Esophagus (tissue), 2 donors: ENCODE measurements around the gene SIX6. TPM values are rescaled to one million over a fixed set of nuclear protein-coding genes. Genes with fewer than 3 reads are reported as not detected.
A peak's percentile ranks its signal among the peaks of the same experiment; 100 is the strongest.

ENCODE experiments used
- H3K27ac ChIP-seq, 2 donors: one replicate each; pipeline ENCODE4 v1.5.1; 2013; ENCODE audit warnings: low read depth in 2 of 2, mild to moderate bottlenecking in 2 of 2, inconsistent platforms in 1 of 2, low read length in 1 of 2, moderate library complexity in 1 of 2
- H3K27me3 ChIP-seq, 2 donors: one replicate each; pipeline ENCODE4 v1.6.1; 2013; ENCODE audit warnings: low read length in 2 of 2, control low read depth in 1 of 2, mild to moderate bottlenecking in 1 of 2; ENCODE audit not compliant: insufficient read depth in 2 of 2, control insufficient read depth in 1 of 2
- H3K36me3 ChIP-seq, 2 donors: one replicate each; pipeline ENCODE4 v1.6.1; 2013; ENCODE audit warnings: low read length in 1 of 2; ENCODE audit not compliant: control insufficient read depth in 2 of 2, insufficient read depth in 2 of 2
- H3K4me1 ChIP-seq, 2 donors: one replicate each; pipeline ENCODE4 v1.6.1; 2013; ENCODE audit warnings: low read length in 1 of 2; ENCODE audit not compliant: control insufficient read depth in 2 of 2, insufficient read depth in 2 of 2
- H3K4me3 ChIP-seq, 2 donors: one replicate each; pipeline ENCODE4 v1.5.1; 2013; ENCODE audit warnings: low read length in 2 of 2, mild to moderate bottlenecking in 2 of 2, low read depth in 1 of 2, moderate library complexity in 1 of 2
- H3K9me3 ChIP-seq, 2 donors: one replicate each; pipeline ENCODE4 v1.6.1; 2013; ENCODE audit warnings: mild to moderate bottlenecking in 2 of 2, low read depth in 1 of 2, low read length in 1 of 2, moderate library complexity in 1 of 2; ENCODE audit not compliant: control insufficient read depth in 2 of 2, insufficient read depth in 1 of 2
- whole genome bisulfite sequencing, 2 donors: extraction: QIAGEN DNeasy Blood & Tissue Kit; methylation state at CpG; one replicate each; pipeline ENCODE4 v1.1.7; 2013; 5-methylcytosine and 5-hydroxymethylcytosine counted together
- polyA plus RNA-seq, 2 donors: library from polyadenylated mRNA; stranded (reverse); fragments of 200-250 nt; gene quantifications; one replicate each; pipeline ENCODE4 v1.2.3, GENCODE V29; 2013
- donor health status: healthy with polysubstance abuse.
- donor health status: Bipolar disorder and iron deficiency.

The SIX6 gene
- polyA plus RNA-seq, 2 donors, result not detected

GRCh38 chr14:60510951-60511599, 2.1 kb downstream of the SIX6 start:
- Histone ChIP-seq H3K4me3 (peak overlapping the region in 1 of 2 donors; percentile 17), H3K9me3 (peaks cover 0 to 12% of the 10 kb centered on the region in 2 donors)
- WGBS, 2 donors, result 7 to 10% methylated on average over 49 of the region's 49 CpGs

GRCh38 chr14:60512126-60512525, 3.2 kb downstream of the SIX6 start:
- Histone ChIP-seq H3K27me3 (peaks cover 19 to 58% of the 10 kb centered on the region in 2 donors), H3K4me1 (peaks cover under 1 to 11% of the 10 kb centered on the region in 2 donors), H3K4me3 (no peak overlapping the region), H3K9me3 (peaks cover 0 to 12% of the 10 kb centered on the region in 2 donors), H3K27ac (no peak overlapping the region), H3K36me3 (no peaks in the 10 kb centered on the region)
- WGBS, 2 donors, result 18 to 21% methylated on average over 2 of the region's 2 CpGs

More at GRCh38 chr14:60510951-60511599, 2.1 kb downstream of the SIX6 start:
- Histone ChIP-seq H3K27ac (no peak overlapping the region), H3K27me3 (peaks cover 23 to 68% of the 10 kb centered on the region in 2 donors), H3K4me1 (peaks cover 3 to 14% of the 10 kb centered on the region in 2 donors), H3K36me3 (no peaks in the 10 kb centered on the region)

- Histone ChIP-seq H3K4me3 (no peak overlapping the region), H3K4me1 (peaks cover 0 to 11% of the 10 kb centered on the region in 2 donors), H3K36me3 (no peaks in the 10 kb centered on the region), H3K9me3 (peaks cover 0 to 12% of the 10 kb centered on the region in 2 donors), H3K27ac (no peak overlapping the region), H3K27me3 (peaks cover 15 to 57% of the 10 kb centered on the region in 2 donors)
- WGBS, 2 donors, result 9% methylated on average over 7 of the region's 7 CpGs
These were observed 4.1 kb downstream of the SIX6 start for GRCh38 chr14:60512973-60513571.

GRCh38 chr14:60514378-60514740, 5.4 kb downstream of the SIX6 start:
- H3K36me3 ChIP-seq, result no peaks in the 10 kb centered on the region
- peaks cover 8 to 50% of the 10 kb centered on the region in 2 donors for H3K27me3 ChIP-seq
- peaks cover 0 to 10% of the 10 kb centered on the region in 2 donors for H3K9me3 ChIP-seq
- peak overlapping the region; percentile 6 to 40 for H3K4me3 ChIP-seq
- WGBS, 2 donors, result 6 to 7% methylated on average over 10 of the region's 10 CpGs
- no peak overlapping the region for H3K27ac ChIP-seq
- H3K4me1 ChIP-seq, result peaks cover 0 to 6% of the 10 kb centered on the region in 2 donors

- H3K9me3 ChIP-seq, result peaks cover 0 to 10% of the 10 kb centered on the region in 2 donors
- H3K36me3 ChIP-seq, result no peaks in the 10 kb centered on the region
- H3K4me1 ChIP-seq, result peaks cover 0 to 2% of the 10 kb centered on the region in 2 donors
- H3K27me3 ChIP-seq, result peaks cover 4 to 45% of the 10 kb centered on the region in 2 donors
- 3 to 6% methylated on average over 68 to 79 of the region's 79 CpGs for WGBS, 2 donors
- H3K27ac ChIP-seq, result no peak overlapping the region
- H3K4me3 ChIP-seq, result peak overlapping the region; percentile 6 to 40
These were observed 6.0 kb downstream of the SIX6 start for GRCh38 chr14:60514741-60515491.

GRCh38 chr14:60515511-60516289, 6.8 kb downstream of the SIX6 start:
- Histone ChIP-seq H3K9me3 (peaks cover 0 to 8% of the 10 kb centered on the region in 2 donors), H3K27me3 (peaks cover 4 to 37% of the 10 kb centered on the region in 2 donors), H3K4me1 (no peaks in the 10 kb centered on the region), H3K36me3 (no peaks in the 10 kb centered on the region), H3K27ac (no peak overlapping the region), H3K4me3 (peak overlapping the region in 1 of 2 donors; percentile 40)
- WGBS, 2 donors, result 12 to 14% methylated on average over 66 of the region's 66 CpGs

- no peak overlapping the region for H3K27ac ChIP-seq
- WGBS, 2 donors, result 43 to 50% methylated on average over 3 of the region's 3 CpGs
- H3K27me3 ChIP-seq, result no peaks in the 10 kb centered on the region
- no peaks in the 10 kb centered on the region for H3K36me3 ChIP-seq
- no peaks in the 10 kb centered on the region for H3K4me1 ChIP-seq
- H3K9me3 ChIP-seq, result peaks cover 0 to 3% of the 10 kb centered on the region in 2 donors
- H3K4me3 ChIP-seq, result no peak overlapping the region
These were observed 23.5 kb downstream of the SIX6 start for GRCh38 chr14:60532442-60532841.

- no peaks in the 10 kb centered on the region for H3K36me3 ChIP-seq
- no peak overlapping the region for H3K27ac ChIP-seq
- H3K9me3 ChIP-seq, result no peaks in the 10 kb centered on the region
- H3K27me3 ChIP-seq, result no peaks in the 10 kb centered on the region
- H3K4me1 ChIP-seq, result no peaks in the 10 kb centered on the region
- no peak overlapping the region for H3K4me3 ChIP-seq
These were observed 28.7 kb downstream of the SIX6 start for GRCh38 chr14:60537663-60538062.

- Histone ChIP-seq H3K27me3 (peaks cover 0 to 2% of the 10 kb centered on the region in 2 donors), H3K4me3 (no peak overlapping the region), H3K4me1 (no peaks in the 10 kb centered on the region), H3K36me3 (no peaks in the 10 kb centered on the region), H3K27ac (no peak overlapping the region), H3K9me3 (no peaks in the 10 kb centered on the region)
- 73 to 82% methylated on average over 2 of the region's 2 CpGs for WGBS, 2 donors
These were observed 35.7 kb downstream of the SIX6 start for GRCh38 chr14:60544659-60545058.
